DMS53 treated with DMSO at 0.1 percent for 48 hours (cell line): ENCODE data around the gene LIG1.
A peak's percentile ranks its signal among the peaks of the same experiment; 100 is the strongest.
"Not testable (repeated sequence)": the region's sequence is repeated elsewhere in the genome, so short reads cannot be mapped to it uniquely, and the experiment has no call there.

Experiments used
- DNase-seq: peaks from one replicate; lab custom pipeline; 2025; ENCODE audit not compliant: unreplicated experiment; lab: John Stamatoyannopoulos, UW

The LIG1 gene

GRCh38 chr19:48122421-48122820, 47.7 kb downstream of the LIG1 start:
- DNase-seq, result no peak

GRCh38 chr19:48121909-48122371, 48.2 kb downstream of the LIG1 start:
- DNase-seq, result no peak

- DNase-seq, result no peak
Observed at GRCh38 chr19:48121066-48121465, 49.1 kb downstream of the LIG1 start.

GRCh38 chr19:48120505-48120904, 49.6 kb downstream of the LIG1 start:
- DNase-seq, result no peak

- no peak for DNase-seq
Observed at GRCh38 chr19:48118131-48118517, 52.0 kb downstream of the LIG1 start.

GRCh38 chr19:48117515-48118130, 52.5 kb downstream of the LIG1 start:
- DNase-seq, result no peak

GRCh38 chr19:48113190-48113917, 56.8 kb downstream of the LIG1 start:
- DNase-seq, result no peak

- DNase-seq, result no peak
Observed at GRCh38 chr19:48111280-48111679, 58.9 kb downstream of the LIG1 start.

GRCh38 chr19:48110350-48110966, 59.7 kb downstream of the LIG1 start, which contains the start of gene PLA2G4C:
Gene PLA2G4C, minus strand, starts transcription at chr19:48110817. Its CDS starts 4,288 bp downstream, at chr19:48106529.
- peak; percentile 90 for DNase-seq

GRCh38 chr19:48108997-48109782, 61.0 kb downstream of the LIG1 start:
- DNase-seq, result no peak

GRCh38 chr19:48103922-48104321, 66.2 kb downstream of the LIG1 start:
- no peak for DNase-seq

GRCh38 chr19:48102870-48103751, 67.0 kb downstream of the LIG1 start:
- no peak for DNase-seq

GRCh38 chr19:48095612-48096175, 74.5 kb downstream of the LIG1 start:
- DNase-seq, result no peak

GRCh38 chr19:48094855-48095203, 75.3 kb downstream of the LIG1 start:
- no peak for DNase-seq

GRCh38 chr19:48094129-48094854, 75.9 kb downstream of the LIG1 start:
- no peak for DNase-seq

GRCh38 chr19:48091111-48091718, 78.9 kb downstream of the LIG1 start:
- DNase-seq, result not testable (repeated sequence)

GRCh38 chr19:48090281-48090802, 79.8 kb downstream of the LIG1 start:
- DNase-seq, result no peak

GRCh38 chr19:48088991-48089390, 81.2 kb downstream of the LIG1 start:
- DNase-seq, result not testable (repeated sequence)
